Measurements from ENCODE around the gene ABCB8. TPM values are rescaled to one million over a fixed set of nuclear protein-coding genes. Genes with fewer than 3 reads are reported as not detected.

ABCB8 gene
- total and polyA plus RNA-seq, 9 of the 15 experiments (the other 6 are each of a cell fraction or from before 2014, with no cell fraction given) = 7.6 to 106 (median 36.3) TPM

DNA sequence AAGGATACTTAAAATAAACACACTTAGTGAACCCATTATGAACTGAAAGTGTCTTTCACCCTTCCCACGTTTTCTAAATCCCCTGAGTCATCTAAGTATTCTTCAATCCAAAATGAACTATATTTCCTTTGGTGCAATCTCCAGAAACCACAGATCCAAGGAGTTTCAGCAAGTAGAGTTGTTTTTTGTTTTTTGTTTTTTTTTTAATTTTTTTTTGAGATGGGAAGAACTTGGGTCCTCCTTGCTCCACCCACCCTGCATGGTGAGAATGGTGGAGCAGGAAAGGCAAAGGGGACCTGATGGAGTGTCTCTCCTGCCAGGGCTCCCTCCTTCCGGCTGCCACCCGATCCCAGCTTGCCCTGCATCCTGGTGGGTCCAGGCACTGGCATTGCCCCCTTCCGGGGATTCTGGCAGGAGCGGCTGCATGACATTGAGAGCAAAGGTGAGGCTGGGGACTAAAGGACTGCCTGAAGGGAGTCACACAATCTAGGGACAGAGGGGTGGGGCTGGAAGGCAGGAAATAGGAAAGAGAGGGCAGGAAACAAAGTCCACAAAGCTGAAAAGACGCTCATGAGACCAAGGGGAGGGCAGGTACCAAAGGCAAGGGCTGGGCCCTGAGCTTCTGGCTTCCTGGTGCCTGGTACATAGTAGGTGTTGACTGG is 16.1 kb upstream of the ABCB8 start (continued):
- TF ChIP-seq, protein P1, sequence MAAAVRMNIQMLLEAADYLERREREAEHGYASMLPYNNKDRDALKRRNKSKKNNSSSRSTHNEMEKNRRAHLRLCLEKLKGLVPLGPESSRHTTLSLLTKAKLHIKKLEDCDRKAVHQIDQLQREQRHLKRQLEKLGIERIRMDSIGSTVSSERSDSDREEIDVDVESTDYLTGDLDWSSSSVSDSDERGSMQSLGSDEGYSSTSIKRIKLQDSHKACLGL (CRISPR knock-in tag; IDR thresholded peaks at IDR 0.05; ENCODE audit: borderline replicate concordance, poor library complexity, severe bottlenecking) = no peak

DNA sequence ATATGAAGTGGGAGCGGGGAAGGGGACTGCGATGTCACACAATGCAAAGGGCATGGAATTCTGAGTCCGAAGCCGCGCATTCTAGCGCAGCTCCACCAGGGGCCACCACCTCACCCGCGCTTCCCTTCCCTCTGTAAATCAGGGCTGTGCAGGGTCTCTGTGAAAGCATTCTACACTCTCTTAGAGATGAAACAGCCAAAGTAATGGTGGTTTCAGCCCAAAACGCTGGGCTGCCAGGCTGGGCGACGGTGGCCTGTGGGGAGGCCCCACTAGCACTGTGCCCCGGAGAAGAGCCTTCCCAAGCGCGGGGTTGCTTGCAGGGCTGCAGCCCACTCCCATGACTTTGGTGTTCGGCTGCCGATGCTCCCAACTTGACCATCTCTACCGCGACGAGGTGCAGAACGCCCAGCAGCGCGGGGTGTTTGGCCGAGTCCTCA is 15.3 kb upstream of the ABCB8 start:
- intact Hi-C loops (cut with micrococcal nuclease) (loop anchor here (10.0 kb wide), 1 partner anchor 162 kb away; no protein-coding TSS in a partner anchor), in situ Hi-C loops (cut with MboI) (no loop called here)
- 79% methylated on average over 23 of the region's 23 CpGs for WGBS (ENCODE audit: insufficient coverage, low coverage, missing lambda C conversion rate)
- H3K36me3 ChIP-seq (ENCODE audit: control insufficient read depth, insufficient read depth, low read length) = peaks cover 40% of the 10 kb centered on the region; the same call in 2 of the 3 replicates
- peak overlapping the region; percentile 40 to 77; a peak in 3 of 4 replicates for H3K9ac ChIP-seq (ENCODE audit: insufficient read depth in 1 of 2, low read depth in 2 of 2, low read length in 2 of 2)
- H3K9me3 ChIP-seq (replicated peaks; ENCODE audit: control insufficient read depth, insufficient read depth, low read depth, low read length) = no peaks in the 10 kb centered on the region
- H3K9me1 ChIP-seq (ENCODE audit: control insufficient read depth, insufficient read depth, low read length) = no peaks in the 10 kb centered on the region
- no peaks in the 10 kb centered on the region for H4K20me1 ChIP-seq (replicated peaks; ENCODE audit: control insufficient read depth, insufficient read depth, low read length)
- FAIRE-seq (peak; percentile 57), ATAC-seq (no peak), DNase-seq (ENCODE audit: extremely low read depth in 1 of 4, low spot score in 3 of 4) (peak; percentile 46 to 72 (median 62))
- H3K79me2 ChIP-seq (ENCODE audit: control insufficient read depth, insufficient read depth, low read length) = peaks cover 45% of the 10 kb centered on the region
- no peak overlapping the region; the same call in 1 of the 2 replicates for H3K4me3 ChIP-seq
- ChIA-PET CTCF (ENCODE audit: low intra/inter-chr PET ratio) (interaction anchor here (1.4 to 1.6 kb wide), 2 partner anchors 8 to 98 kb away, joined by 4 to 5 read pairs; no protein-coding TSS in a partner anchor), POLR2A (interaction anchor here (0.6 to 8.4 kb wide), 5 partner anchors 11 to 215 kb away, joined by 3 to 146 read pairs (median 3); partner anchors contain the start of genes ABCB8 and ATG9B)
- BruUV-seq (replicated peaks) = no TSS peak
- H3K27ac ChIP-seq (ENCODE audit: extremely low read depth, low read depth, low read length) = peak overlapping the region; percentile 56; the same call in 2 of the 3 replicates
- H3K27me3 ChIP-seq (ENCODE audit: control insufficient read depth in 2 of 2, insufficient read depth in 2 of 2, low read length in 2 of 2) = no peaks in the 10 kb centered on the region; a peak in 1 of 5 replicates
- peaks cover 40 to 84% of the 10 kb centered on the region in 2 experiments for H3K4me1 ChIP-seq (replicated peaks in 1 of 2; ENCODE audit: control insufficient read depth in 2 of 2, insufficient read depth in 2 of 2, low read length in 2 of 2)
- H3K4me2 ChIP-seq (ENCODE audit: insufficient read depth, low read length) = peak overlapping the region; percentile 69
- H2AFZ ChIP-seq (ENCODE audit: low read depth, low read length) = no peak overlapping the region
- TF ChIP-seq CHD4 (IDR thresholded peaks at IDR 0.05; ENCODE audit: insufficient read depth, insufficient replicate concordance, low read depth, low read length, poor library complexity, severe bottlenecking) = no peak
- TF ChIP-seq ZNF764 (CRISPR knock-in tag; IDR thresholded peaks at IDR 0.05; ENCODE audit: low read depth) = no peak
- TF ChIP-seq, protein P2, sequence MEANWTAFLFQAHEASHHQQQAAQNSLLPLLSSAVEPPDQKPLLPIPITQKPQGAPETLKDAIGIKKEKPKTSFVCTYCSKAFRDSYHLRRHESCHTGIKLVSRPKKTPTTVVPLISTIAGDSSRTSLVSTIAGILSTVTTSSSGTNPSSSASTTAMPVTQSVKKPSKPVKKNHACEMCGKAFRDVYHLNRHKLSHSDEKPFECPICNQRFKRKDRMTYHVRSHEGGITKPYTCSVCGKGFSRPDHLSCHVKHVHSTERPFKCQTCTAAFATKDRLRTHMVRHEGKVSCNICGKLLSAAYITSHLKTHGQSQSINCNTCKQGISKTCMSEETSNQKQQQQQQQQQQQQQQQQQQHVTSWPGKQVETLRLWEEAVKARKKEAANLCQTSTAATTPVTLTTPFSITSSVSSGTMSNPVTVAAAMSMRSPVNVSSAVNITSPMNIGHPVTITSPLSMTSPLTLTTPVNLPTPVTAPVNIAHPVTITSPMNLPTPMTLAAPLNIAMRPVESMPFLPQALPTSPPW (CRISPR knock-in tag; IDR thresholded peaks at IDR 0.05) = peak; percentile 14; the same call in 1 of the 2 replicates
- TF ChIP-seq, protein P3, sequence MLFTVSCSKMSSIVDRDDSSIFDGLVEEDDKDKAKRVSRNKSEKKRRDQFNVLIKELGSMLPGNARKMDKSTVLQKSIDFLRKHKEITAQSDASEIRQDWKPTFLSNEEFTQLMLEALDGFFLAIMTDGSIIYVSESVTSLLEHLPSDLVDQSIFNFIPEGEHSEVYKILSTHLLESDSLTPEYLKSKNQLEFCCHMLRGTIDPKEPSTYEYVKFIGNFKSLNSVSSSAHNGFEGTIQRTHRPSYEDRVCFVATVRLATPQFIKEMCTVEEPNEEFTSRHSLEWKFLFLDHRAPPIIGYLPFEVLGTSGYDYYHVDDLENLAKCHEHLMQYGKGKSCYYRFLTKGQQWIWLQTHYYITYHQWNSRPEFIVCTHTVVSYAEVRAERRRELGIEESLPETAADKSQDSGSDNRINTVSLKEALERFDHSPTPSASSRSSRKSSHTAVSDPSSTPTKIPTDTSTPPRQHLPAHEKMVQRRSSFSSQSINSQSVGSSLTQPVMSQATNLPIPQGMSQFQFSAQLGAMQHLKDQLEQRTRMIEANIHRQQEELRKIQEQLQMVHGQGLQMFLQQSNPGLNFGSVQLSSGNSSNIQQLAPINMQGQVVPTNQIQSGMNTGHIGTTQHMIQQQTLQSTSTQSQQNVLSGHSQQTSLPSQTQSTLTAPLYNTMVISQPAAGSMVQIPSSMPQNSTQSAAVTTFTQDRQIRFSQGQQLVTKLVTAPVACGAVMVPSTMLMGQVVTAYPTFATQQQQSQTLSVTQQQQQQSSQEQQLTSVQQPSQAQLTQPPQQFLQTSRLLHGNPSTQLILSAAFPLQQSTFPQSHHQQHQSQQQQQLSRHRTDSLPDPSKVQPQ (CRISPR knock-in tag; IDR thresholded peaks at IDR 0.05; ENCODE audit: borderline replicate concordance) = no peak
- no peak for TF ChIP-seq GATAD2B (IDR thresholded peaks at IDR 0.05; ENCODE audit: borderline replicate concordance)
- peak; percentile 64 to 76 for TF ChIP-seq RAD21 (CRISPR knock-in tag; conservative IDR thresholded peaks at IDR 0.05 in 1 of 2, IDR thresholded peaks at IDR 0.05 in 1 of 2)
- TF ChIP-seq CCAR2 (IDR thresholded peaks at IDR 0.05; ENCODE audit: low read depth, low read length) = no peak
- no peak for TF ChIP-seq HNRNPL (IDR thresholded peaks at IDR 0.05; ENCODE audit: low read depth, low read length)
- TF ChIP-seq, protein P4, sequence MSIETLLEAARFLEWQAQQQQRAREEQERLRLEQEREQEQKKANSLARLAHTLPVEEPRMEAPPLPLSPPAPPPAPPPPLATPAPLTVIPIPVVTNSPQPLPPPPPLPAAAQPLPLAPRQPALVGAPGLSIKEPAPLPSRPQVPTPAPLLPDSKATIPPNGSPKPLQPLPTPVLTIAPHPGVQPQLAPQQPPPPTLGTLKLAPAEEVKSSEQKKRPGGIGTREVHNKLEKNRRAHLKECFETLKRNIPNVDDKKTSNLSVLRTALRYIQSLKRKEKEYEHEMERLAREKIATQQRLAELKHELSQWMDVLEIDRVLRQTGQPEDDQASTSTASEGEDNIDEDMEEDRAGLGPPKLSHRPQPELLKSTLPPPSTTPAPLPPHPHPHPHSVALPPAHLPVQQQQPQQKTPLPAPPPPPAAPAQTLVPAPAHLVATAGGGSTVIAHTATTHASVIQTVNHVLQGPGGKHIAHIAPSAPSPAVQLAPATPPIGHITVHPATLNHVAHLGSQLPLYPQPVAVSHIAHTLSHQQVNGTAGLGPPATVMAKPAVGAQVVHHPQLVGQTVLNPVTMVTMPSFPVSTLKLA (conservative IDR thresholded peaks at IDR 0.05) = no peak
- TF ChIP-seq SETDB1 (IDR thresholded peaks at IDR 0.05; ENCODE audit: low read length) = no peak

Data from K562 (cell line).